ENCODE data around the gene PFN2.

Gene PFN2

DNA sequence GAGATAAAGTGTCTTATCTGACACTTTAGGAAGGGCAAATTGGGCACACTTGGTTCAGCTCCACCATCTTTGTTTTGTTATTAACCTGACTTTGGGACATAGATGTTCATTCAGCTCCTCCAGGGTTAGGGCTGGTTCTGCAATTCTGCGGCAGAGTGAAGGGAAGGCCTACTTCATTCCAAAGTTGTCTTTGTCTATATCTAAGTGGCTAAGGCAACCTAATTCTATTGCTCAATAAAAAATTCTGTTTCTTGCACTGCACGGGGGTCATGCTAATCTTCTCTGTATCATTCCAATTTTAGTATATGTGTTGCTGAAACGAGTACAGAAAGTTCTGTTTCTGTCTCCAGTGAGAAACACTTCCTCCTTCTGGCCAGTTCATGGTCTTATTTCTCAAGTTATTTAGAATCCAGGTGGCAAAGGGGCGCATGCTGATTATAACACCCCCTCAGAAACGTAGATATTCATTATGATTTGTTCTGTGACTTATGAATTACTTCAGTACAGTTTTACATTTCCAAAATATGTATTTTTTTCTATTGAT, 53.5 kb downstream of the PFN2 start:
- no peak for DNase-seq (ENCODE audit: low read depth)
